ENCODE results near the gene COX20. TPM values are rescaled to one million over a fixed set of nuclear protein-coding genes. Genes with fewer than 3 reads are reported as not detected.

Gene COX20
- total and polyA plus RNA-seq, 2 of the 8 experiments (the other 6 are each of a cell fraction or from before 2014, with no cell fraction given) = 17.5 to 28.8 TPM

DNA sequence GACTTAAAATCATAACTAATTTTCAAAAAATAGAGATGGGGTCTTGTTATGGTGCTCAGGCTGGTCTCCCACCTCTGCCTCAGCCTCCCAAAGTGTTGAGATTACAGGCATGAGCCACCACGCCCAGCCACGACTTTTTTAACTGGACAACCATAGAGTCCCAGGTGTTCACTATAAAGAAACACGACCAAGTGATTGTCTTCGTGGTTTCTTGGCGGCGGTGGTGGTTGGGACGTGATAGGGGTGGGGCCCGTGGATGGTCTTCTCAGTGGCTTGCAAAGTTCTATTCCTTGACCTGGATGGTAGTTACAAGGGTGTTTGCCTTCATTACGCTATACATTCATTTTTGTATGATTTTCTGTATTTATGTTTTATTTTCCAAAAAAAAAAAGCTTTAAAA lies 34.6 kb upstream of the COX20 start:
- no peaks in the 10 kb centered on the region for H3K23me2 ChIP-seq (ENCODE audit: low read depth, low read length)
- no peak overlapping the region for H3K18ac ChIP-seq (ENCODE audit: extremely low read depth, low read length)
- no peak for DNase-seq (ENCODE audit: low read depth in 1 of 2, low spot score in 2 of 2)
- H3K23ac ChIP-seq (ENCODE audit: insufficient read length) = no peak overlapping the region
- no peak overlapping the region for H4K91ac ChIP-seq (replicated peaks; ENCODE audit: insufficient read length, low read length)
- H2BK5ac ChIP-seq (ENCODE audit: low read depth, low read length) = no peak overlapping the region
- H2AFZ ChIP-seq (ENCODE audit: low read length) = no peak overlapping the region
- H3K79me2 ChIP-seq (ENCODE audit: control insufficient read depth in 1 of 2, insufficient read depth in 2 of 2, low read length in 2 of 2) = no peaks in the 10 kb centered on the region
- H3K36me3 ChIP-seq (ENCODE audit: control insufficient read depth in 2 of 4, insufficient read depth in 4 of 4, low read length in 3 of 4) = no peaks in the 10 kb centered on the region
- no peak overlapping the region for H2BK20ac ChIP-seq (ENCODE audit: low read length)
- 87% methylated on average over 9 of the region's 9 CpGs; no CpG with 5 or more reads in 1 of the 2 experiments for WGBS, 2 experiments (ENCODE audit: extremely low coverage in 1 of 2, insufficient coverage in 1 of 2, insufficient read length in 1 of 2, insufficient replicate concordance in 2 of 2, low coverage in 1 of 2, low lambda C conversion rate in 2 of 2, missing lambda C conversion rate in 1 of 2)
- no peak overlapping the region for H2BK15ac ChIP-seq (ENCODE audit: low read length)
- no peaks in the 10 kb centered on the region for H3K27me3 ChIP-seq (replicated peaks in 1 of 4; ENCODE audit: control insufficient read depth in 3 of 4, extremely low read depth in 1 of 4, insufficient read depth in 3 of 4, low read length in 3 of 4)
- POLR2A ChIA-PET (ENCODE audit: partially characterized antibody) = interaction anchor here (0.6 to 3.9 kb wide), 9 partner anchors 15 to 197 kb away, joined by 3 to 39 read pairs (median 4); partner anchors contain the start of gene COX20
- H3K4ac ChIP-seq (replicated peaks; ENCODE audit: insufficient read length, low read depth, low read length) = no peak overlapping the region
- H3K56ac ChIP-seq (replicated peaks; ENCODE audit: insufficient read length, low read depth, low read length) = no peak overlapping the region
- no peak overlapping the region for H2AK5ac ChIP-seq (ENCODE audit: low read depth, low read length)
- H2BK12ac ChIP-seq (ENCODE audit: low read depth, low read length) = no peak overlapping the region
- no peak overlapping the region for H3K14ac ChIP-seq (ENCODE audit: insufficient read length)
- H3K9me3 ChIP-seq (ENCODE audit: insufficient read depth in 2 of 2, low read depth in 1 of 2, low read length in 1 of 2) = no peaks in the 10 kb centered on the region
- H3K9ac ChIP-seq (replicated peaks in 1 of 4; ENCODE audit: extremely low read depth in 1 of 4, low read depth in 3 of 4, low read length in 3 of 4) = no peak overlapping the region
- peaks cover 0 to 5% (median 0%) of the 10 kb centered on the region in 4 experiments; a peak in 1 of 7 replicates for H3K4me1 ChIP-seq (replicated peaks in 1 of 4; ENCODE audit: control insufficient read depth in 3 of 4, insufficient read depth in 4 of 4, low read length in 3 of 4)
- no peaks in the 10 kb centered on the region for H3K79me1 ChIP-seq (ENCODE audit: low read depth, low read length)
- H4K5ac ChIP-seq (ENCODE audit: insufficient read length, low read depth, low read length) = no peak overlapping the region
- TF ChIP-seq JUND (IDR thresholded peaks at IDR 0.05; ENCODE audit: low read length) (no peak), RFX5 (IDR thresholded peaks at IDR 0.05; ENCODE audit: borderline replicate concordance, low read depth, low read length) (no peak), JUN (IDR thresholded peaks at IDR 0.05; ENCODE audit: low read depth, low read length) (no peak), TEAD4 (IDR thresholded peaks at IDR 0.05; ENCODE audit: low read depth, low read length) (no peak), MAFK (IDR thresholded peaks at IDR 0.05; ENCODE audit: low read depth, low read length) (no peak), CREB1 (IDR thresholded peaks at IDR 0.05) (no peak), POU5F1 (IDR thresholded peaks at IDR 0.05; ENCODE audit: low read depth, low read length) (no peak), NRF1 (IDR thresholded peaks at IDR 0.05; ENCODE audit: low read depth, low read length) (no peak), TCF12 (IDR thresholded peaks at IDR 0.05; ENCODE audit: low read depth, low read length) (no peak), TAF7 (optimal IDR thresholded peaks at IDR 0.05; ENCODE audit: borderline replicate concordance, low read depth, low read length) (no peak)
- TF ChIP-seq, protein P1, sequence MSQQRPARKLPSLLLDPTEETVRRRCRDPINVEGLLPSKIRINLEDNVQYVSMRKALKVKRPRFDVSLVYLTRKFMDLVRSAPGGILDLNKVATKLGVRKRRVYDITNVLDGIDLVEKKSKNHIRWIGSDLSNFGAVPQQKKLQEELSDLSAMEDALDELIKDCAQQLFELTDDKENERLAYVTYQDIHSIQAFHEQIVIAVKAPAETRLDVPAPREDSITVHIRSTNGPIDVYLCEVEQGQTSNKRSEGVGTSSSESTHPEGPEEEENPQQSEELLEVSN (IDR thresholded peaks at IDR 0.05) = no peak
- TF ChIP-seq, protein P2, sequence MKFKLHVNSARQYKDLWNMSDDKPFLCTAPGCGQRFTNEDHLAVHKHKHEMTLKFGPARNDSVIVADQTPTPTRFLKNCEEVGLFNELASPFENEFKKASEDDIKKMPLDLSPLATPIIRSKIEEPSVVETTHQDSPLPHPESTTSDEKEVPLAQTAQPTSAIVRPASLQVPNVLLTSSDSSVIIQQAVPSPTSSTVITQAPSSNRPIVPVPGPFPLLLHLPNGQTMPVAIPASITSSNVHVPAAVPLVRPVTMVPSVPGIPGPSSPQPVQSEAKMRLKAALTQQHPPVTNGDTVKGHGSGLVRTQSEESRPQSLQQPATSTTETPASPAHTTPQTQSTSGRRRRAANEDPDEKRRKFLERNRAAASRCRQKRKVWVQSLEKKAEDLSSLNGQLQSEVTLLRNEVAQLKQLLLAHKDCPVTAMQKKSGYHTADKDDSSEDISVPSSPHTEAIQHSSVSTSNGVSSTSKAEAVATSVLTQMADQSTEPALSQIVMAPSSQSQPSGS (IDR thresholded peaks at IDR 0.05; ENCODE audit: low read length) = no peak
- no peak overlapping the region for H3K4me3 ChIP-seq (ENCODE audit: extremely low read depth in 1 of 4, insufficient read depth in 2 of 4, low read depth in 3 of 4, low read length in 4 of 4)
- FAIRE-seq = no peak
- H3K27ac ChIP-seq (ENCODE audit: low read depth, low read length) = no peak overlapping the region
- H3K4me2 ChIP-seq (ENCODE audit: insufficient read depth in 1 of 2, low read depth in 2 of 2, low read length in 2 of 2) = no peak overlapping the region
- CTCF ChIA-PET (ENCODE audit: partially characterized antibody) = interaction anchor here (0.6 to 4.6 kb wide), 21 partner anchors 9 to 344 kb away, joined by 3 to 50 read pairs (median 4); no protein-coding TSS in a partner anchor
- no peak overlapping the region; the same call in 1 of the 2 replicates for H4K8ac ChIP-seq (ENCODE audit: extremely low read depth, insufficient read depth, low read length)
- H4K20me1 ChIP-seq (replicated peaks in 1 of 2; ENCODE audit: control insufficient read depth in 1 of 2, insufficient read depth in 2 of 2, low read length in 2 of 2) = no peaks in the 10 kb centered on the region
- H2BK120ac ChIP-seq (replicated peaks; ENCODE audit: low read depth, low read length) = no peak overlapping the region

Data from H1 (cell line).